ENCODE data around the gene RASGRF1.

Gene RASGRF1

GRCh38 chr15:78985859-78986475 is 104.6 kb downstream of the RASGRF1 start:
- no peak for DNase-seq

- DNase-seq, result no peak
Measured at GRCh38 chr15:78984041-78984440, 106.5 kb downstream of the RASGRF1 start.

- no peak for DNase-seq
Measured at GRCh38 chr15:78983146-78983918, 107.2 kb downstream of the RASGRF1 start.

GRCh38 chr15:78982736-78983135 is 107.8 kb downstream of the RASGRF1 start:
- DNase-seq, result peak; percentile 22

GRCh38 chr15:78981532-78982313 is 108.9 kb downstream of the RASGRF1 start:
- no peak for DNase-seq

GRCh38 chr15:78979456-78980320 is 110.9 kb downstream of the RASGRF1 start:
- peak; percentile 74 for DNase-seq

GRCh38 chr15:78978601-78979179 is 111.9 kb downstream of the RASGRF1 start:
- DNase-seq, result no peak

- no peak for DNase-seq
Measured at GRCh38 chr15:78977591-78978347, 112.8 kb downstream of the RASGRF1 start.

GRCh38 chr15:78977091-78977571 is 113.4 kb downstream of the RASGRF1 start:
- DNase-seq, result no peak

GRCh38 chr15:78976691-78977090 is 113.9 kb downstream of the RASGRF1 start:
- no peak for DNase-seq

- DNase-seq, result no peak
Measured at GRCh38 chr15:78974272-78974918, 116.2 kb downstream of the RASGRF1 start.

GRCh38 chr15:78969687-78970349 is 120.8 kb downstream of the RASGRF1 start:
- no peak for DNase-seq

- DNase-seq, result no peak
Measured at GRCh38 chr15:78968539-78969271, 121.9 kb downstream of the RASGRF1 start.

- no peak for DNase-seq
Measured at GRCh38 chr15:78968114-78968513, 122.5 kb downstream of the RASGRF1 start.

- no peak for DNase-seq
Measured at GRCh38 chr15:78960308-78960707, 130.3 kb downstream of the RASGRF1 start.

GRCh38 chr15:78959360-78959759 is 131.2 kb downstream of the RASGRF1 start:
- no peak for DNase-seq

- DNase-seq, result no peak
Measured at GRCh38 chr15:78957416-78958093, 133.0 kb downstream of the RASGRF1 start.

GRCh38 chr15:78956937-78957336 is 133.6 kb downstream of the RASGRF1 start:
- DNase-seq, result no peak

- no peak for DNase-seq
Measured at GRCh38 chr15:78955355-78955754, 135.2 kb downstream of the RASGRF1 start.

All from fibroblast of skin of scalp (primary cell).